Sigmoid colon (tissue), 4 donors: ENCODE results near the gene CDC14A.
A peak's percentile ranks its signal among the peaks of the same experiment; 100 is the strongest.

Experiments used
- CTCF ChIP-seq, 4 experiments: fragments of 450-650 bp in 3 of 4; fragments of 200-600 bp in 1 of 4; IDR thresholded peaks; one replicate each; pipeline ENCODE4 v1.5.1; 2016 to 2019; ENCODE audit warnings: antibody characterized with exemption in 4 of 4, mild to moderate bottlenecking in 3 of 4, moderate library complexity in 2 of 4
- EP300 ChIP-seq, 4 donors: sonication (generic); formaldehyde crosslinking; IDR thresholded peaks; one replicate each; pipeline ENCODE4 v1.6.1; 2017; ENCODE audit warnings: antibody characterized with exemption in 4 of 4
- POLR2A ChIP-seq, 2 donors: fragments of 450-650 bp; IDR thresholded peaks; one replicate each; pipeline ENCODE4 v1.6.1; 2016; ENCODE audit warnings: antibody characterized with exemption in 2 of 2, mild to moderate bottlenecking in 2 of 2, moderate library complexity in 2 of 2
- POLR2AphosphoS5 ChIP-seq, 4 donors: sonication (generic); formaldehyde crosslinking; IDR thresholded peaks; one replicate each; pipeline ENCODE4 v1.6.1; 2017; ENCODE audit warnings: antibody characterized with exemption in 4 of 4

GRCh38 chr1:100463791-100464424, 111.6 kb downstream of the CDC14A start:
- TF ChIP-seq CTCF (IDR thresholded peaks at IDR 0.05) (peak in 3 of 4 experiments; percentile 32 to 53 (median 36)), POLR2A (IDR thresholded peaks at IDR 0.05) (no peak), POLR2AphosphoS5 (IDR thresholded peaks at IDR 0.05) (no peak), EP300 (IDR thresholded peaks at IDR 0.05) (no peak)
